ENCODE data around the gene AUTS2.

Gene AUTS2

DNA sequence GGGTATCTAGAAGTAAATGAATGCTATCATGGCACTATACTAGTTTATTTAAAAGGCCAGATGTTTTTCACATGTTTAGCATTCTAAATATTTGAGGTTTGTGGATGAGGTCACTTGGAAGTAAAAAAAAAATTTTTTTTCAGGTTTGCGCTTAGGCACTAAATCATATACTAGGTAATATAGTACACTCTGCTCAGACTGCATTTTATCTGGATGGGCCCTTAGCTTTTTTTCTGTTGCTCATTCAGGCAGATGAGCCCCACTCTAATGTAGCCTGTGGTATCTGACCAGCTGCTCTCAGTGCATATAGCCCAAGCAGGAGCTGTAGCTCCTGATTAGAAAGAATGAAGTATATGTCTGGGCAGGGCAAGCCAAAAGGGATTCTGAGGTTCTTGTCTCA is 210.1 kb downstream of the AUTS2 start:
- no peak overlapping the region for H3K27ac ChIP-seq
- TF ChIP-seq, protein P1, sequence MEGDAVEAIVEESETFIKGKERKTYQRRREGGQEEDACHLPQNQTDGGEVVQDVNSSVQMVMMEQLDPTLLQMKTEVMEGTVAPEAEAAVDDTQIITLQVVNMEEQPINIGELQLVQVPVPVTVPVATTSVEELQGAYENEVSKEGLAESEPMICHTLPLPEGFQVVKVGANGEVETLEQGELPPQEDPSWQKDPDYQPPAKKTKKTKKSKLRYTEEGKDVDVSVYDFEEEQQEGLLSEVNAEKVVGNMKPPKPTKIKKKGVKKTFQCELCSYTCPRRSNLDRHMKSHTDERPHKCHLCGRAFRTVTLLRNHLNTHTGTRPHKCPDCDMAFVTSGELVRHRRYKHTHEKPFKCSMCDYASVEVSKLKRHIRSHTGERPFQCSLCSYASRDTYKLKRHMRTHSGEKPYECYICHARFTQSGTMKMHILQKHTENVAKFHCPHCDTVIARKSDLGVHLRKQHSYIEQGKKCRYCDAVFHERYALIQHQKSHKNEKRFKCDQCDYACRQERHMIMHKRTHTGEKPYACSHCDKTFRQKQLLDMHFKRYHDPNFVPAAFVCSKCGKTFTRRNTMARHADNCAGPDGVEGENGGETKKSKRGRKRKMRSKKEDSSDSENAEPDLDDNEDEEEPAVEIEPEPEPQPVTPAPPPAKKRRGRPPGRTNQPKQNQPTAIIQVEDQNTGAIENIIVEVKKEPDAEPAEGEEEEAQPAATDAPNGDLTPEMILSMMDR (IDR thresholded peaks at IDR 0.05) = no peak
- intact Hi-C loops (cut with DNase I; ENCODE audit: low total_unique reads) = no loop called here
- H3K4me3 ChIP-seq = no peak overlapping the region
- H3K36me3 ChIP-seq = no peaks in the 10 kb centered on the region
- no peaks in the 10 kb centered on the region for H3K9me3 ChIP-seq
- H3K27me3 ChIP-seq = no peaks in the 10 kb centered on the region
- no peak for DNase-seq
- H3K4me1 ChIP-seq = no peaks in the 10 kb centered on the region

DNA sequence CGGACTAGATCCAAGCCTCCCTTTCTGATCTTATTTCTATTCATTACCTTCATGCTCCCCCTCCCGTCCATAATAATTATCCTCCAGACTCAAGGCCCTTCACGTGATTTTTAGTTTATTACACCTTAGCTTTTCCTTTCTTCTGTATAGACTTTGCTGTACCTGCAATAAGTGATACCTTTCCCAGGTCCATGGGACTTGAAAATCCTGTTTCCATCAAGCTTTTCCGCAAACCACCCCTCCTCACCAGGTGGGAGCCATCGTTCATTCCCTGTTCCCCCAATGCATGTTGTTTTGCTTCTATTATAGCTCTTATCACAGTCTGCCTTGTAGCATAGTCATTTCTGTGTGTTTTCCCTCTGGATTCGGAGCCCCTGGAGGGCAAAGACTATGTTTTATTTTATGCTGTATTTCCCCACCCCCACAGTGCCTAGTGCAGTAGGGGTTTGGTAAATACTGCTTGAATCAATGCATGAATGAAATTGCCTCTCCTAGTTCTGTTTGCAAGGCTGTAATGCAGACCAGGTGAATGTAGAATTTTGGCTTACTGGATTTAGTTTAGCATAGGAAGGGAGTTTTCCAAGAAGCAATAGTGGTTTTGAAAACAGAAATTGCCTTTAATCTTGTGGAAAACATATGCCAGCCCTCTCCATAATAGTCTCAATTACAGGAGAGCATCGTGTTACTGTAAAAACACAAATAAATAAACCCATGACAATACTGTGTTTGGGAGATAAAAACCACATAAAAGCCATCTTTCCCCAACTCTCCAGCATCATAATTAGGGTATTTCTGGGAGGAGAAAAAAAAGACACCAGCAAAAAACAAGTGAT is 213.4 kb downstream of the AUTS2 start:
- no peaks in the 10 kb centered on the region for H3K9me3 ChIP-seq
- H3K27ac ChIP-seq = no peak overlapping the region
- TF ChIP-seq, protein P1 (IDR thresholded peaks at IDR 0.05) = no peak
- intact Hi-C loops (cut with DNase I; ENCODE audit: low total_unique reads) = no loop called here
- no peak for DNase-seq
- H3K4me3 ChIP-seq = no peak overlapping the region
- peaks cover 0 to 22% (median 10%) of the 10 kb centered on the region in 4 donors for H3K4me1 ChIP-seq
- H3K36me3 ChIP-seq = no peaks in the 10 kb centered on the region
- no peaks in the 10 kb centered on the region for H3K27me3 ChIP-seq

DNA sequence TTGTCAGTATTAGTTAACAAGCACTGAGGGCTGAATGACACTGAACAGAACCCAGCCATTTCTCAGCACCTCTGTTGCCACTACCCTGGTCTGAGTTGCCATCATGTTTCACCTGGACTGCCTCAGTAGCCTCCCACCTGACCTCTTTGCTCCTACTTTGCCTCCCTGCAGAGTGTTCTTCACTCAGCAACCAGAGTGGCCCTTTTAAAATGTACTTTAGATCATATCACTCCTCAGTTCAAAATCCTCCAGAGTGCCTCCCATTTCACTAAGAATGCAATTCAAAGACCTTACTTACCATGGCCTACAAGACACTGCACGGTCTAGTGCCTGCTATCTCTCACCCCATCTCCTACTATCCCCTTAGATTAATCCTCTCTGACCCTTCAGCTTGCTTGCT is 214.5 kb downstream of the AUTS2 start:
- intact Hi-C loops (cut with DNase I; ENCODE audit: low total_unique reads) = no loop called here

DNA sequence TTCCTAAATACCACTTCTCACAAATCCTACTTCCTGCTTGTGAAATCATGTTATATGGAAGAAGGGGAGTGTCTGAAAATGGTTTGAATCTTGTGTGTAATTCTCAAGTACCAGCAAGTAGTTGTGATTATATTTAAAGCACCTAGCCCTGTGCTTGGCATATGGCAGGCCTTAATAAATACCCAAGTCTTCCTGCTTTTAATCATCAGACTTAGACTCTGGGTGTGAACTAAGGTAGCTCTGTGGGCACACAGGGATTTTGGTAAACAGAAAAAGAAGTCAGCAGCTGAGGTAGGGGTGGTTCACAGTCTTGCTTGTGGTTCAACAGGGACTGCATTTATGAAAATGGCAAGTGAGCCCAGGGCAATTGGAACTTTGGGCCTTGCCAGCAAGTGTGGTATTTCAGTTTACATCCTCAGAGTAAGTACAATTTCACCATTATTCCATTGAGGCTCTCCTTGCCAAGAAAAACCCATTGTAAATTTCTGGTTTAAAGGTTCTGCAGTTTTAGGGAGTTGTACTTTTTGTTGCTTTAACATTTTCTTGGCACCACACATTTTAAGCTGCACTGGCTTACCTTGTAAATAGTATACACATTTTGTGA is 215.5 kb downstream of the AUTS2 start:
- Histone ChIP-seq H3K27ac (peak overlapping the region in 1 of 2 donors; percentile 10), H3K27me3 (no peaks in the 10 kb centered on the region), H3K9me3 (no peaks in the 10 kb centered on the region), H3K4me1 (peaks cover 0 to 34% (median 18%) of the 10 kb centered on the region in 4 donors), H3K4me3 (no peak overlapping the region), H3K36me3 (no peaks in the 10 kb centered on the region)
- intact Hi-C loops (cut with DNase I; ENCODE audit: low total_unique reads) = no loop called here
- DNase-seq = no peak
- TF ChIP-seq, protein P1 (IDR thresholded peaks at IDR 0.05) = no peak

More for the DNA sequence above, 214.5 kb downstream of the AUTS2 start:
- H3K36me3 ChIP-seq = no peaks in the 10 kb centered on the region
- no peaks in the 10 kb centered on the region for H3K9me3 ChIP-seq
- H3K4me1 ChIP-seq = peaks cover 0 to 33% (median 17%) of the 10 kb centered on the region in 4 donors
- TF ChIP-seq, protein P1 (IDR thresholded peaks at IDR 0.05) = no peak
- no peak for DNase-seq
- no peak overlapping the region for H3K4me3 ChIP-seq
- H3K27ac ChIP-seq = no peak overlapping the region
- no peaks in the 10 kb centered on the region for H3K27me3 ChIP-seq

DNA sequence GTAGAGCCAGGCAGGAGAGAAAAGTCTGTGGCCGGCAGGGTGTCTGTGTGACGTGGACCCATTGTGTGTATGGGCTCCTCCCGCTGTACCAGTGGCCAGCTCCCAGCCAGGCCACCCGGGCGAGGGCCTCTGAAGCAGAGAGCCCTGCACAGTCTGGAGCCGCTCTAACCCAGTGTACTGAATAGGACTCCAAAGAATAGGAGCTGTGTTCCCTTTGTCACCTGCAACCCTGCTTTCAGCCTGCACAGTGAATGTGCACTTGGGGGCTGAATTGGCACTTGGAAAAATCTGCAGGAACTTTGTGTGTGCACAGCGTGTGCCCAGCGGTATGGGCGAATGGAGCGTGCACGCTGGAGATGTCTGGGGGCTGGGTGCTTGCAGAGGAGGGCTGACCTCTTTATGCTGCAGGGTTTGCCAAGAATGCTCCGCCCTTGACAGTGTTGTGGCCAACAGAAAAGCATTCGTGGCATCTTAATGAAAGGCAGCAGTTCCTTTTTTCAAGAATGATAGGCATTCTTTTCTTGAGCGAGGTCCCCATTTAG is 216.2 kb downstream of the AUTS2 start:
- no peaks in the 10 kb centered on the region for H3K36me3 ChIP-seq
- intact Hi-C loops (cut with DNase I; ENCODE audit: low total_unique reads) = no loop called here
- no peaks in the 10 kb centered on the region for H3K9me3 ChIP-seq
- DNase-seq = no peak
- H3K4me3 ChIP-seq = no peak overlapping the region
- no peaks in the 10 kb centered on the region for H3K27me3 ChIP-seq
- TF ChIP-seq, protein P1 (IDR thresholded peaks at IDR 0.05) = no peak
- H3K4me1 ChIP-seq = peaks cover 0 to 34% (median 18%) of the 10 kb centered on the region in 4 donors
- H3K27ac ChIP-seq = peak overlapping the region in 1 of 2 donors; percentile 10
